GM12878 (cell line): ENCODE results near the gene HLA-A. TPM values are rescaled to one million over a fixed set of nuclear protein-coding genes. Genes with fewer than 3 reads are reported as not detected.
A peak's percentile ranks its signal among the peaks of the same experiment; 100 is the strongest.

Experiments
- CBX3 ChIP-seq: fragments of 200-600 bp; sonication (generic); IDR thresholded peaks from 2 replicates; pipeline ENCODE4 v1.6.1; 2016; ENCODE audit warnings: low read depth, borderline replicate concordance
- CHD1 ChIP-seq: IDR thresholded peaks from 2 replicates; pipeline ENCODE4 v1.6.1; 2012; ENCODE audit warnings: low read depth, low read length, improper control_type of control experiment
- CHD2 ChIP-seq: IDR thresholded peaks from 2 replicates; pipeline ENCODE4 v1.6.1; 2011; ENCODE audit warnings: low read depth, low read length, improper control_type of control experiment, borderline replicate concordance
- DPF2 ChIP-seq: fragments of 450-650 bp; IDR thresholded peaks from 2 replicates; pipeline ENCODE4 v1.6.1; 2017; ENCODE audit warnings: mild to moderate bottlenecking
- EP300 ChIP-seq, 2 experiments: fragments of 150-350 bp in 1 of 2; IDR thresholded peaks; 2 replicates each; pipeline ENCODE4 v1.6.1; 2011 to 2012; ENCODE audit warnings: low read depth in 2 of 2, low read length in 2 of 2, borderline replicate concordance in 1 of 2, improper control_type of control experiment in 1 of 2, inconsistent platforms in 1 of 2; ENCODE audit not compliant: control insufficient read depth in 1 of 2
- ETV6 ChIP-seq, 2 experiments: fragments of 450-650 bp in 1 of 2; IDR thresholded peaks in 1 of 2; conservative IDR thresholded peaks in 1 of 2; 2 replicates each; pipeline ENCODE4 v1.6.1; 2014; ENCODE audit warnings: antibody characterized with exemption in 1 of 2, borderline replicate concordance in 1 of 2, low read depth in 1 of 2, mild to moderate bottlenecking in 1 of 2, moderate library complexity in 1 of 2
- FOS ChIP-seq: IDR thresholded peaks from 3 replicates; pipeline ENCODE4 v1.6.1; 2011; ENCODE audit warnings: borderline replicate concordance; ENCODE audit not compliant: insufficient read length; ENCODE audit errors: extremely low read depth
- IKZF1 ChIP-seq: fragments of 450-650 bp; conservative IDR thresholded peaks from 2 replicates; pipeline ENCODE4 v1.6.1; 2017; ENCODE audit warnings: antibody characterized with exemption, mild to moderate bottlenecking
- KDM1A ChIP-seq: fragments of 200-600 bp; sonication (generic); IDR thresholded peaks from 2 replicates; pipeline ENCODE4 v1.6.1; 2016; ENCODE audit warnings: borderline replicate concordance
- KLF5 ChIP-seq: fragments of 450-650 bp; IDR thresholded peaks from 2 replicates; pipeline ENCODE4 v1.6.1; 2014; ENCODE audit warnings: mild to moderate bottlenecking; ENCODE audit not compliant: partially characterized antibody
- NBN ChIP-seq: fragments of 450-650 bp; IDR thresholded peaks from 2 replicates; pipeline ENCODE4 v1.6.1; 2016
- NR2F1 ChIP-seq: fragments of 450-650 bp; conservative IDR thresholded peaks from 2 replicates; pipeline ENCODE4 v1.6.1; 2017; ENCODE audit warnings: mild to moderate bottlenecking
- POLR2AphosphoS2 ChIP-seq: IDR thresholded peaks from 2 replicates; pipeline ENCODE4 v1.6.1; 2011; ENCODE audit warnings: low read depth, mild to moderate bottlenecking, low read length, improper control_type of control experiment, moderate library complexity
- RAD21 ChIP-seq: IDR thresholded peaks from 2 replicates; pipeline ENCODE4 v1.6.1; 2011; ENCODE audit warnings: mild to moderate bottlenecking, low read depth, low read length, moderate library complexity; ENCODE audit not compliant: insufficient read depth
- SPI1 ChIP-seq: IDR thresholded peaks from 2 replicates; pipeline ENCODE4 v1.6.1; 2011; ENCODE audit warnings: low read depth, mild to moderate bottlenecking, low read length, moderate library complexity, borderline replicate concordance; ENCODE audit not compliant: insufficient read depth
- TAF1 ChIP-seq: IDR thresholded peaks from 2 replicates; pipeline ENCODE4 v1.6.1; 2011; ENCODE audit warnings: mild to moderate bottlenecking, low read depth, low read length, borderline replicate concordance
- TARDBP ChIP-seq: IDR thresholded peaks from 2 replicates; pipeline ENCODE4 v1.6.1; 2016; ENCODE audit warnings: borderline replicate concordance
- WRNIP1 ChIP-seq: IDR thresholded peaks from 2 replicates; pipeline ENCODE4 v1.6.1; 2011; ENCODE audit warnings: low read depth, low read length, improper control_type of control experiment, borderline replicate concordance
- ZNF207 ChIP-seq: fragments of 450-650 bp; IDR thresholded peaks from 2 replicates; pipeline ENCODE4 v1.6.1; 2014; ENCODE audit warnings: antibody characterized with exemption, mild to moderate bottlenecking, borderline replicate concordance
- polyA plus RNA-seq, 11 experiments: library from polyadenylated mRNA; depleted of rRNA in 4 of 11; unstranded in 6 of 11; stranded (reverse) in 5 of 11; fragments of >200 nt; fragmentation: Nextera tagmentation in 4 of 11; fragmentation: Illumina TruSeq in 1 of 11; extraction: Ambion mirVana in 4 of 11; extraction: Trizol in 1 of 11; gene quantifications; 1 replicate in 1 of 11; 2 replicates in 10 of 11; pipeline versions ENCODE4 v1.2.1 to v1.2.3, GENCODE V29; 2011 to 2016; ENCODE audit warnings: inconsistent platforms in 2 of 11, missing spikeins in 2 of 11, low read depth in 1 of 11
- total RNA-seq, 4 experiments: library from RNA; depleted of rRNA in 3 of 4; stranded (reverse); fragments of >200 nt in 3 of 4; fragmentation: Illumina TruSeq in 1 of 4; extraction: Trizol in 1 of 4; gene quantifications; 2 replicates each; pipeline versions ENCODE4 v1.2.1 to v1.2.3, GENCODE V29; 2013 to 2021
- TF ChIP-seq, protein P1 (sequence below): fragments of 450-650 bp; IDR thresholded peaks from 2 replicates; pipeline ENCODE4 v1.6.1; 2017; ENCODE audit warnings: borderline replicate concordance
- TF ChIP-seq, protein P2 (sequence below): fragments of 450-650 bp; conservative IDR thresholded peaks from 2 replicates; pipeline ENCODE4 v1.6.1; 2017; ENCODE audit warnings: mild to moderate bottlenecking, moderate library complexity
- TF ChIP-seq, protein P3 (sequence below): IDR thresholded peaks from 2 replicates; pipeline ENCODE4 v1.6.1; 2012; ENCODE audit warnings: low read depth, low read length, improper control_type of control experiment
- TF ChIP-seq, protein P4 (sequence below): fragments of 150-350 bp; IDR thresholded peaks from 2 replicates; pipeline ENCODE4 v1.6.1; 2016; ENCODE audit warnings: low read depth, low read length

The HLA-A gene
- total and polyA plus RNA-seq, 10 of the 15 experiments (the other 5 are each of a cell fraction or from before 2014, with no cell fraction given): 129 to 1,155 (median 749) TPM

DNA sequence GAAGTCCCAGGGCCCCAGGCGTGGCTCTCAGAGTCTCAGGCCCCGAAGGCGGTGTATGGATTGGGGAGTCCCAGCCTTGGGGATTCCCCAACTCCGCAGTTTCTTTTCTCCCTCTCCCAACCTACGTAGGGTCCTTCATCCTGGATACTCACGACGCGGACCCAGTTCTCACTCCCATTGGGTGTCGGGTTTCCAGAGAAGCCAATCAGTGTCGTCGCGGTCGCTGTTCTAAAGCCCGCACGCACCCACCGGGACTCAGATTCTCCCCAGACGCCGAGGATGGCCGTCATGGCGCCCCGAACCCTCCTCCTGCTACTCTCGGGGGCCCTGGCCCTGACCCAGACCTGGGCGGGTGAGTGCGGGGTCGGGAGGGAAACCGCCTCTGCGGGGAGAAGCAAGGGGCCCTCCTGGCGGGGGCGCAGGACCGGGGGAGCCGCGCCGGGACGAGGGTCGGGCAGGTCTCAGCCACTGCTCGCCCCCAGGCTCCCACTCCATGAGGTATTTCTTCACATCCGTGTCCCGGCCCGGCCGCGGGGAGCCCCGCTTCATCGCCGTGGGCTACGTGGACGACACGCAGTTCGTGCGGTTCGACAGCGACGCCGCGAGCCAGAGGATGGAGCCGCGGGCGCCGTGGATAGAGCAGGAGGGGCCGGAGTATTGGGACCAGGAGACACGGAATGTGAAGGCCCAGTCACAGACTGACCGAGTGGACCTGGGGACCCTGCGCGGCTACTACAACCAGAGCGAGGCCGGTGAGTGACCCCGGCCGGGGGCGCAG lies at the start of gene HLA-A (continued):
- TF ChIP-seq, protein P1, sequence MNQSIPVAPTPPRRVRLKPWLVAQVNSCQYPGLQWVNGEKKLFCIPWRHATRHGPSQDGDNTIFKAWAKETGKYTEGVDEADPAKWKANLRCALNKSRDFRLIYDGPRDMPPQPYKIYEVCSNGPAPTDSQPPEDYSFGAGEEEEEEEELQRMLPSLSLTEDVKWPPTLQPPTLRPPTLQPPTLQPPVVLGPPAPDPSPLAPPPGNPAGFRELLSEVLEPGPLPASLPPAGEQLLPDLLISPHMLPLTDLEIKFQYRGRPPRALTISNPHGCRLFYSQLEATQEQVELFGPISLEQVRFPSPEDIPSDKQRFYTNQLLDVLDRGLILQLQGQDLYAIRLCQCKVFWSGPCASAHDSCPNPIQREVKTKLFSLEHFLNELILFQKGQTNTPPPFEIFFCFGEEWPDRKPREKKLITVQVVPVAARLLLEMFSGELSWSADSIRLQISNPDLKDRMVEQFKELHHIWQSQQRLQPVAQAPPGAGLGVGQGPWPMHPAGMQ: no peak
- TF ChIP-seq, protein P2, sequence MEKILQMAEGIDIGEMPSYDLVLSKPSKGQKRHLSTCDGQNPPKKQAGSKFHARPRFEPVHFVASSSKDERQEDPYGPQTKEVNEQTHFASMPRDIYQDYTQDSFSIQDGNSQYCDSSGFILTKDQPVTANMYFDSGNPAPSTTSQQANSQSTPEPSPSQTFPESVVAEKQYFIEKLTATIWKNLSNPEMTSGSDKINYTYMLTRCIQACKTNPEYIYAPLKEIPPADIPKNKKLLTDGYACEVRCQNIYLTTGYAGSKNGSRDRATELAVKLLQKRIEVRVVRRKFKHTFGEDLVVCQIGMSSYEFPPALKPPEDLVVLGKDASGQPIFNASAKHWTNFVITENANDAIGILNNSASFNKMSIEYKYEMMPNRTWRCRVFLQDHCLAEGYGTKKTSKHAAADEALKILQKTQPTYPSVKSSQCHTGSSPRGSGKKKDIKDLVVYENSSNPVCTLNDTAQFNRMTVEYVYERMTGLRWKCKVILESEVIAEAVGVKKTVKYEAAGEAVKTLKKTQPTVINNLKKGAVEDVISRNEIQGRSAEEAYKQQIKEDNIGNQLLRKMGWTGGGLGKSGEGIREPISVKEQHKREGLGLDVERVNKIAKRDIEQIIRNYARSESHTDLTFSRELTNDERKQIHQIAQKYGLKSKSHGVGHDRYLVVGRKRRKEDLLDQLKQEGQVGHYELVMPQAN: peak; percentile 47; the same call in 1 of the 2 replicates
- TF ChIP-seq EP300 (IDR thresholded peaks at IDR 0.05; ENCODE audit: borderline replicate concordance in 1 of 2, control insufficient read depth in 1 of 2, low read depth in 2 of 2, low read length in 2 of 2) (0 out of 4 replicates have a peak, but pooled peaks of 1 of the 2 experiments have one; percentile 34), TAF1 (peak; percentile 89), SPI1 (no peak), NBN (no peak; the same call in none of the 2 replicates), CHD1 (peak; percentile 15; the same call in 1 of the 2 replicates), ZNF207 (no peak), KLF5 (no peak), KDM1A (no peak), CHD2 (peak; percentile 62; the same call in 1 of the 2 replicates), FOS (no peak), IKZF1 (peak; percentile 49; the same call in 1 of the 2 replicates), ETV6 (conservative IDR thresholded peaks at IDR 0.05 in 1 of 2, IDR thresholded peaks at IDR 0.05 in 1 of 2; ENCODE audit: borderline replicate concordance in 1 of 2, low read depth in 1 of 2) (peak in 1 of 2 experiments; percentile 23; a peak in 1 of 4 replicates), RAD21 (no peak), WRNIP1 (no peak), TARDBP (no peak), NR2F1 (peak; percentile 70), DPF2 (no peak), POLR2AphosphoS2 (peak; percentile 98), CBX3 (no peak)
- TF ChIP-seq, protein P3, sequence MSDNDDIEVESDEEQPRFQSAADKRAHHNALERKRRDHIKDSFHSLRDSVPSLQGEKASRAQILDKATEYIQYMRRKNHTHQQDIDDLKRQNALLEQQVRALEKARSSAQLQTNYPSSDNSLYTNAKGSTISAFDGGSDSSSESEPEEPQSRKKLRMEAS: no peak
- TF ChIP-seq, protein P4, sequence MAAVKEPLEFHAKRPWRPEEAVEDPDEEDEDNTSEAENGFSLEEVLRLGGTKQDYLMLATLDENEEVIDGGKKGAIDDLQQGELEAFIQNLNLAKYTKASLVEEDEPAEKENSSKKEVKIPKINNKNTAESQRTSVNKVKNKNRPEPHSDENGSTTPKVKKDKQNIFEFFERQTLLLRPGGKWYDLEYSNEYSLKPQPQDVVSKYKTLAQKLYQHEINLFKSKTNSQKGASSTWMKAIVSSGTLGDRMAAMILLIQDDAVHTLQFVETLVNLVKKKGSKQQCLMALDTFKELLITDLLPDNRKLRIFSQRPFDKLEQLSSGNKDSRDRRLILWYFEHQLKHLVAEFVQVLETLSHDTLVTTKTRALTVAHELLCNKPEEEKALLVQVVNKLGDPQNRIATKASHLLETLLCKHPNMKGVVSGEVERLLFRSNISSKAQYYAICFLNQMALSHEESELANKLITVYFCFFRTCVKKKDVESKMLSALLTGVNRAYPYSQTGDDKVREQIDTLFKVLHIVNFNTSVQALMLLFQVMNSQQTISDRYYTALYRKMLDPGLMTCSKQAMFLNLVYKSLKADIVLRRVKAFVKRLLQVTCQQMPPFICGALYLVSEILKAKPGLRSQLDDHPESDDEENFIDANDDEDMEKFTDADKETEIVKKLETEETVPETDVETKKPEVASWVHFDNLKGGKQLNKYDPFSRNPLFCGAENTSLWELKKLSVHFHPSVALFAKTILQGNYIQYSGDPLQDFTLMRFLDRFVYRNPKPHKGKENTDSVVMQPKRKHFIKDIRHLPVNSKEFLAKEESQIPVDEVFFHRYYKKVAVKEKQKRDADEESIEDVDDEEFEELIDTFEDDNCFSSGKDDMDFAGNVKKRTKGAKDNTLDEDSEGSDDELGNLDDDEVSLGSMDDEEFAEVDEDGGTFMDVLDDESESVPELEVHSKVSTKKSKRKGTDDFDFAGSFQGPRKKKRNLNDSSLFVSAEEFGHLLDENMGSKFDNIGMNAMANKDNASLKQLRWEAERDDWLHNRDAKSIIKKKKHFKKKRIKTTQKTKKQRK: no peak
